ENCODE measurements around the gene ELL.

DNA sequence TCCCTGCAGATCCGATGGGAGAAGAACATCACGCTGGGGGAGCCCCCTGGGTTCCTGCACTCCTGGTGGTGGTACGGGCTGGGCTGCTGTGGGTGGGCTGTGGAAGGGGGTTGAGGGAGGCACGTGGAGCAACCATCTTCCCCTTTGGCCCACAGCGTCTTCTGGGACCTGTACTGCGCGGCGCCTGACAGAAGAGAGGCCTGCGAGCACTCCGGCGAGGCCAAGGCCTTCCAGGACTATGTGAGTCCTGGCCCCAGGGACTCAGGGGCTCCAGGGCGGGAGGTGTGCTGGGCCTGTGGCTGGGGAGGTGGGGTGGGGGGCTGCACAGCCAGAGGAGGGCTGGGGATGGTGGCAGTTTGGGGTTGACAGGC lies 94.1 kb downstream of the ELL start:
- TF ChIP-seq, protein P1, sequence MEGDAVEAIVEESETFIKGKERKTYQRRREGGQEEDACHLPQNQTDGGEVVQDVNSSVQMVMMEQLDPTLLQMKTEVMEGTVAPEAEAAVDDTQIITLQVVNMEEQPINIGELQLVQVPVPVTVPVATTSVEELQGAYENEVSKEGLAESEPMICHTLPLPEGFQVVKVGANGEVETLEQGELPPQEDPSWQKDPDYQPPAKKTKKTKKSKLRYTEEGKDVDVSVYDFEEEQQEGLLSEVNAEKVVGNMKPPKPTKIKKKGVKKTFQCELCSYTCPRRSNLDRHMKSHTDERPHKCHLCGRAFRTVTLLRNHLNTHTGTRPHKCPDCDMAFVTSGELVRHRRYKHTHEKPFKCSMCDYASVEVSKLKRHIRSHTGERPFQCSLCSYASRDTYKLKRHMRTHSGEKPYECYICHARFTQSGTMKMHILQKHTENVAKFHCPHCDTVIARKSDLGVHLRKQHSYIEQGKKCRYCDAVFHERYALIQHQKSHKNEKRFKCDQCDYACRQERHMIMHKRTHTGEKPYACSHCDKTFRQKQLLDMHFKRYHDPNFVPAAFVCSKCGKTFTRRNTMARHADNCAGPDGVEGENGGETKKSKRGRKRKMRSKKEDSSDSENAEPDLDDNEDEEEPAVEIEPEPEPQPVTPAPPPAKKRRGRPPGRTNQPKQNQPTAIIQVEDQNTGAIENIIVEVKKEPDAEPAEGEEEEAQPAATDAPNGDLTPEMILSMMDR (IDR thresholded peaks at IDR 0.05; ENCODE audit: low read depth, low read length), result no peak
- TF ChIP-seq EZH2phosphoT487 (IDR thresholded peaks at IDR 0.05; ENCODE audit: low read depth), result no peak
